ENCODE measurements around the gene BMP6. TPM values are rescaled to one million over a fixed set of nuclear protein-coding genes. Genes with fewer than 3 reads are reported as not detected.

Gene BMP6
- total and polyA plus RNA-seq, 2 experiments from 2014 or later = 1.3 to 10.3 TPM

DNA sequence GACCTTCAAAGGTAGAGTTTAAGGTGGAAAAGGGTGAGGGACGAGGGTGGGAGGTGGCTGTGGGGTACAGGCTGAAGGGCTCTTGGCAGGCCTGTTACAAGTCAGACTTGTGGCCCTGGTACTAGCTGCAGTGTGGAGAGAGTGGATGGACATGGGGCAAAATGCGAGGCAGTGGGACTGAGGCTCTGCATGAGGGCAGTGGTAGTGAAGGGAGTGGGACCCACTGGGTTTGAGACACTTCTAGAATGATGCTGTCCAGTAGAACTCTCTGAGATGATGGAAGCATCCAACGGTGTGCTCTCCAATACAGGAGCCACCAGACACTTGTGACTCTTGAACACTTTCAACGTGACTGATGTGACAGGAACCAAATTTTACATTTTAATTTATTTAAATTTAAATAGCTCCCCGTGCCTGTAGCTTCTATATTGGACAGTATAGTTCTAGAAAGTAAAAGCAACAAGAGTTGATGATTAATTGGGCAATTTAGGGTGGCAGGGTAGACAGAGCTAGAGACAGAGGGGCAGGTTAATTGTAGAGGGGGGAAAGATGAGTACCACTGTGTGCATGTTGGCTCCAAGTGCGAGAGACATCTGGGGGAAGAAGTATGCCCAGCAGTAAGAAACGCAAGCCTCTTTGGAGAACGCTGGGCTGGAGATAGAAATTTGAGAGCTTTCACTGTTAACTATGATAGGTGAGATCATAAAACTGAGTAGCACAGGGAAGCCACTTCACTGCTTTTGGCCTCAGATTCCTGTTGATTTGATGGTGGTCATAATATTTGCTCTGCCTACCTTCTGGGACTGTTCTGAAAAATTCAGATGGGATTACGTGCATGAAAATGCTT is 107.2 kb downstream of the BMP6 start:
- in situ Hi-C loops (cut with MboI) = no loop called here
- Histone ChIP-seq H2AFZ (no peak overlapping the region), H3K27me3 (replicated peaks; ENCODE audit: insufficient read depth) (no peaks in the 10 kb centered on the region), H3K4me1 (ENCODE audit: insufficient read depth) (no peaks in the 10 kb centered on the region), H3K27ac (no peak overlapping the region), H3K9me2 (ENCODE audit: insufficient read depth) (no peaks in the 10 kb centered on the region), H3K4me3 (no peak overlapping the region), H3K79me2 (ENCODE audit: insufficient read depth) (peaks cover 6% of the 10 kb centered on the region), H3F3A (ENCODE audit: insufficient read depth) (no peaks in the 10 kb centered on the region), H4K20me1 (ENCODE audit: insufficient read depth) (no peaks in the 10 kb centered on the region), H3K9me3 (ENCODE audit: low read depth) (no peaks in the 10 kb centered on the region), H3K9ac (no peak overlapping the region), H3K4me2 (ENCODE audit: unreplicated experiment) (no peak overlapping the region), H3K36me3 (ENCODE audit: low read depth) (no peaks in the 10 kb centered on the region)
- DNase-seq = no peak
- no peak for TF ChIP-seq EZH2 (IDR thresholded peaks at IDR 0.05; ENCODE audit: insufficient read depth, poor library complexity, severe bottlenecking)
- TF ChIP-seq EZH2phosphoT487 (IDR thresholded peaks at IDR 0.05; ENCODE audit: insufficient read depth, low read depth) = no peak
- WGBS, 2 experiments (ENCODE audit: low coverage in 1 of 2, low lambda C conversion rate in 2 of 2, missing lambda C conversion rate in 2 of 2) = 77% methylated on average over 9 of the region's 9 CpGs

DNA sequence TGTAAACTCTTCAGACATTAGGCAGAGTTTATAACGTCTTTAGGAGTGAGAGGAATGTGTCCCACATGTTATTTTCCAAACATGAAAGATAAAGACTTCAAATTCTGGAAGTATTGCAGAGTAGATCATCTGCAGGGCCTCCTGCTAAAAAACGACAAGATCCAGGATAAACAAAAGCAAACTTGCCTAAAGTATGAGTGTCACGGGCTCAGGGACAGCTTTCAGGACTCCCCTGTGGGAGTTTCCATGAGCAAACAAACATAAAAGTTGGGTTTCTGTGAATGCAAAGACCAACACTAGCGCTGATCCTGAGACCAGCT is 107.8 kb downstream of the BMP6 start:
- Histone ChIP-seq H3K9me3 (ENCODE audit: low read depth) (no peaks in the 10 kb centered on the region), H3K36me3 (ENCODE audit: low read depth) (no peaks in the 10 kb centered on the region), H2AFZ (no peak overlapping the region), H3F3A (ENCODE audit: insufficient read depth) (no peaks in the 10 kb centered on the region), H3K9ac (no peak overlapping the region), H4K20me1 (ENCODE audit: insufficient read depth) (no peaks in the 10 kb centered on the region), H3K4me2 (ENCODE audit: unreplicated experiment) (no peak overlapping the region), H3K4me3 (no peak overlapping the region), H3K9me2 (ENCODE audit: insufficient read depth) (no peaks in the 10 kb centered on the region), H3K27ac (no peak overlapping the region), H3K4me1 (ENCODE audit: insufficient read depth) (no peaks in the 10 kb centered on the region), H3K27me3 (replicated peaks; ENCODE audit: insufficient read depth) (no peaks in the 10 kb centered on the region), H3K79me2 (ENCODE audit: insufficient read depth) (peaks cover 6% of the 10 kb centered on the region)
- in situ Hi-C loops (cut with MboI) = no loop called here
- TF ChIP-seq EZH2phosphoT487 (IDR thresholded peaks at IDR 0.05; ENCODE audit: insufficient read depth, low read depth) (no peak), EZH2 (IDR thresholded peaks at IDR 0.05; ENCODE audit: insufficient read depth, poor library complexity, severe bottlenecking) (no peak)
- no peak for DNase-seq
- 68 to 74% methylated on average over 4 of the region's 4 CpGs for WGBS, 2 experiments (ENCODE audit: low coverage in 1 of 2, low lambda C conversion rate in 2 of 2, missing lambda C conversion rate in 2 of 2)

DNA sequence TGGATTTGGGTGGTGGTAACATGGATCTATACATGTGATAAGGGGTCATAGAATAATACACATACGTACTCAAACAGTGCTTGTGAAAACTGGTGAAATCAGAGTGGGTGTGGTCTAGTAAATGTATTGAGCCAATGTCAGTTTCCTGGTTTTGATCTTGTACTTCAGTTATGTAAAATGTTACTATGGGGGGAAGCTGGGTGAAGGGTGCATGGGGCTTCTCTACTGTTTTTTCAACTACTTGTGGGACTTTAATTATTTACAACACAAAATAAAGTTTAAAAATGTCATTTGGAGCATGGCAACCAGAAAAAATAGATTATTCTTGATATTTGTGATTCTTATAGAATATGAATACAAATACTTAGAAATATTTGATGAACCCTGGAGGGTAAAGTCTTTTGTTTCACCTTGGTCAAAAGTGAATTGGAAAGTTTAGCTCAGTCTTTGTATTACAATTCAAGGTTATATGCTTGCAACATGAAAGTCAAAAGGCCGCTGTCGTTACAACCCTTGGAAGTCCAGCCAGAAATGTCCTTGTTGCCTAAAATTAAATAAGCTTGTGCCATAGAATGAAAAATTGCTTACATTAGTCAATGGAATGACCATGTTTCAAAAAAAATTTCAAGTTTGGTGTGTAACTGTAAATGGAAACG is 110.6 kb downstream of the BMP6 start:
- no peak for TF ChIP-seq EZH2phosphoT487 (IDR thresholded peaks at IDR 0.05; ENCODE audit: insufficient read depth, low read depth)
- TF ChIP-seq EZH2 (IDR thresholded peaks at IDR 0.05; ENCODE audit: insufficient read depth, poor library complexity, severe bottlenecking) = no peak
- no peaks in the 10 kb centered on the region; the same call in 1 of the 2 replicates for H3K79me2 ChIP-seq (ENCODE audit: insufficient read depth)
- in situ Hi-C loops (cut with MboI) = no loop called here

DNA sequence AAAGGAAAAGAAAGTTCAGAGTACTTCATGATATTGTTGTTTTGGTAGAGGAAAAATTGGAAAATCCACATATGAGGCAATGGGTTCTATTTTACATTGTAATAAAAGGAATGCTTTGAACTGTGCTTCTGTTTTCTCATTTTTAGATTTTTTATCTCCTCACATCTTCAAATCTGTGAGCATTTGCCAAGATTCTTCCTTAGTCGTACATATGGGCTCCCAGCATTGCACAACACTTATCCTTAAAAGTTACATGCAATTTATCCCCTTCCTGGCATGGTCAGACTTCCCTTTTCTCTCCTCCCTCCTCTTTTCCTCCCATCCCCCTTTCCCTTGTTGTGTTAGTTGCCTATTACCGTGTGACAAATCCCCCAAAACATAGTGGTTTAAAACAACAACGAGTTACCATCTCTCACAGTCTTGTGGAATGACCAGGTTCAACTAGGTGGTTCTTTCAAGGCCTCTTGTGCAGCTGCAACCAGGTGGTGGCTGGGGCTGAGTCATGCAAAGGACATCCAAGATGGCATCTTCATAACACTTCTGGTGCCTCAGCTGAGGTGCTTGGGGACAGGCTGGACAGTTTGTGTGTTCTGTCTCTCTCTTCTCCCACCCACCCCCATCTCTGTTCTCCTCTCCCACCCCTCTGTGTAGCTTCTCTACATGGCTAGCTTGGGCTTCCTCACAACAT is 116.0 kb downstream of the BMP6 start:
- H3F3A ChIP-seq (ENCODE audit: insufficient read depth) = peaks cover 8% of the 10 kb centered on the region
- H3K4me1 ChIP-seq (ENCODE audit: insufficient read depth) = peaks cover 6% of the 10 kb centered on the region
- no peak overlapping the region for H2AFZ ChIP-seq
- no peak overlapping the region for H3K27ac ChIP-seq
- no peaks in the 10 kb centered on the region for H4K20me1 ChIP-seq (ENCODE audit: insufficient read depth)
- WGBS, 2 experiments (ENCODE audit: low coverage in 1 of 2, low lambda C conversion rate in 2 of 2, missing lambda C conversion rate in 2 of 2) = 45 to 48% methylated on average over 3 of the region's 3 CpGs
- no peaks in the 10 kb centered on the region for H3K36me3 ChIP-seq (ENCODE audit: low read depth)
- no peak overlapping the region for H3K4me2 ChIP-seq (ENCODE audit: unreplicated experiment)
- no peak overlapping the region for H3K9ac ChIP-seq
- H3K4me3 ChIP-seq = no peak overlapping the region
- no peaks in the 10 kb centered on the region; the same call in 1 of the 2 replicates for H3K79me2 ChIP-seq (ENCODE audit: insufficient read depth)
- DNase-seq = peak; percentile 46
- TF ChIP-seq EZH2 (IDR thresholded peaks at IDR 0.05; ENCODE audit: insufficient read depth, poor library complexity, severe bottlenecking) (no peak), EZH2phosphoT487 (IDR thresholded peaks at IDR 0.05; ENCODE audit: insufficient read depth, low read depth) (no peak)
- no peaks in the 10 kb centered on the region for H3K9me2 ChIP-seq (ENCODE audit: insufficient read depth)
- H3K27me3 ChIP-seq (replicated peaks; ENCODE audit: insufficient read depth) = no peaks in the 10 kb centered on the region
- in situ Hi-C loops (cut with MboI) = no loop called here
- H3K9me3 ChIP-seq (ENCODE audit: low read depth) = no peaks in the 10 kb centered on the region

More for the DNA sequence above, 110.6 kb downstream of the BMP6 start:
- Histone ChIP-seq H3K27ac (no peak overlapping the region), H3K4me1 (ENCODE audit: insufficient read depth) (no peaks in the 10 kb centered on the region), H3K9me2 (ENCODE audit: insufficient read depth) (no peaks in the 10 kb centered on the region), H3K9me3 (ENCODE audit: low read depth) (no peaks in the 10 kb centered on the region), H3F3A (ENCODE audit: insufficient read depth) (no peaks in the 10 kb centered on the region), H3K9ac (no peak overlapping the region), H3K36me3 (ENCODE audit: low read depth) (no peaks in the 10 kb centered on the region), H4K20me1 (ENCODE audit: insufficient read depth) (no peaks in the 10 kb centered on the region), H3K4me2 (ENCODE audit: unreplicated experiment) (no peak overlapping the region), H3K4me3 (no peak overlapping the region), H3K27me3 (replicated peaks; ENCODE audit: insufficient read depth) (no peaks in the 10 kb centered on the region), H2AFZ (no peak overlapping the region)
- DNase-seq = no peak
- 90 to 92% methylated on average over 4 of the region's 4 CpGs for WGBS, 2 experiments (ENCODE audit: low coverage in 1 of 2, low lambda C conversion rate in 2 of 2, missing lambda C conversion rate in 2 of 2)
